ENCODE data around the gene CTPS1. TPM values are rescaled to one million over a fixed set of nuclear protein-coding genes. Genes with fewer than 3 reads are reported as not detected.

The CTPS1 gene
- polyA plus RNA-seq, 1 donor (not counting 4 experiments of a cell fraction or from before 2014, with no cell fraction given) = 43.3 TPM

- no peaks in the 10 kb centered on the region for H3K79me2 ChIP-seq (ENCODE audit: control insufficient read depth, insufficient read depth, low read length)
- H3K9me3 ChIP-seq (ENCODE audit: control insufficient read depth, low read depth, low read length) = no peaks in the 10 kb centered on the region
- H2AFZ ChIP-seq (ENCODE audit: control insufficient read depth, low read length) = no peak overlapping the region
- no peaks in the 10 kb centered on the region for H4K20me1 ChIP-seq (ENCODE audit: control insufficient read depth, extremely low read depth, insufficient read depth, low read length)
- H3K4me3 ChIP-seq (ENCODE audit: control insufficient read depth in 2 of 3, extremely low read depth in 1 of 3, insufficient read depth in 2 of 3, low read depth in 1 of 3, low read length in 3 of 3) = no peak overlapping the region
- FAIRE-seq (no peak), DNase-seq (ENCODE audit: low read depth, low spot score) (no peak)
- H3K9me1 ChIP-seq (ENCODE audit: control insufficient read depth, extremely low read depth, insufficient read depth, low read length) = no peaks in the 10 kb centered on the region
- H3K4me1 ChIP-seq (ENCODE audit: control insufficient read depth, extremely low read depth, insufficient read depth, low read length) = peaks cover 15% of the 10 kb centered on the region
- H3K27me3 ChIP-seq (ENCODE audit: control insufficient read depth, extremely low read depth, insufficient read depth, low read length) = no peaks in the 10 kb centered on the region
- TF ChIP-seq EZH2 (IDR thresholded peaks at IDR 0.05; ENCODE audit: low read length) = no peak
- TF ChIP-seq, protein P1, sequence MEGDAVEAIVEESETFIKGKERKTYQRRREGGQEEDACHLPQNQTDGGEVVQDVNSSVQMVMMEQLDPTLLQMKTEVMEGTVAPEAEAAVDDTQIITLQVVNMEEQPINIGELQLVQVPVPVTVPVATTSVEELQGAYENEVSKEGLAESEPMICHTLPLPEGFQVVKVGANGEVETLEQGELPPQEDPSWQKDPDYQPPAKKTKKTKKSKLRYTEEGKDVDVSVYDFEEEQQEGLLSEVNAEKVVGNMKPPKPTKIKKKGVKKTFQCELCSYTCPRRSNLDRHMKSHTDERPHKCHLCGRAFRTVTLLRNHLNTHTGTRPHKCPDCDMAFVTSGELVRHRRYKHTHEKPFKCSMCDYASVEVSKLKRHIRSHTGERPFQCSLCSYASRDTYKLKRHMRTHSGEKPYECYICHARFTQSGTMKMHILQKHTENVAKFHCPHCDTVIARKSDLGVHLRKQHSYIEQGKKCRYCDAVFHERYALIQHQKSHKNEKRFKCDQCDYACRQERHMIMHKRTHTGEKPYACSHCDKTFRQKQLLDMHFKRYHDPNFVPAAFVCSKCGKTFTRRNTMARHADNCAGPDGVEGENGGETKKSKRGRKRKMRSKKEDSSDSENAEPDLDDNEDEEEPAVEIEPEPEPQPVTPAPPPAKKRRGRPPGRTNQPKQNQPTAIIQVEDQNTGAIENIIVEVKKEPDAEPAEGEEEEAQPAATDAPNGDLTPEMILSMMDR (optimal IDR thresholded peaks at IDR 0.05 in 1 of 3, IDR thresholded peaks at IDR 0.05 in 1 of 3, conservative IDR thresholded peaks at IDR 0.05 in 1 of 3; ENCODE audit: extremely low read depth in 1 of 3, insufficient read depth in 2 of 3, low read length in 3 of 3) = no peak
- no peak overlapping the region for H3K27ac ChIP-seq (ENCODE audit: control insufficient read depth, insufficient read depth, low read length)
- no peak overlapping the region for H3K4me2 ChIP-seq (ENCODE audit: control insufficient read depth, extremely low read depth, insufficient read depth, low read depth, low read length)
- dilution Hi-C loops (cut with MboI; ENCODE audit: extremely low pct_ligation_motif_present, low sequenced_read_pairs) = no loop called here
- no peak overlapping the region for H3K9ac ChIP-seq (ENCODE audit: control insufficient read depth, extremely low read depth, insufficient read depth, low read length)
- no peaks in the 10 kb centered on the region for H3K36me3 ChIP-seq (ENCODE audit: control insufficient read depth in 2 of 2, extremely low read depth in 1 of 2, insufficient read depth in 2 of 2, low read length in 2 of 2)
Observed at GRCh38 chr1:40956407-40956806, 23.1 kb upstream of the CTPS1 start.

GRCh38 chr1:40958210-40958609, 21.3 kb upstream of the CTPS1 start:
- Histone ChIP-seq H3K79me2 (ENCODE audit: control insufficient read depth, insufficient read depth, low read length) (no peaks in the 10 kb centered on the region), H3K36me3 (ENCODE audit: control insufficient read depth in 2 of 2, extremely low read depth in 1 of 2, insufficient read depth in 2 of 2, low read length in 2 of 2) (no peaks in the 10 kb centered on the region), H3K9me3 (ENCODE audit: control insufficient read depth, low read depth, low read length) (no peaks in the 10 kb centered on the region), H2AFZ (ENCODE audit: control insufficient read depth, low read length) (no peak overlapping the region), H3K4me3 (ENCODE audit: control insufficient read depth in 2 of 3, extremely low read depth in 1 of 3, insufficient read depth in 2 of 3, low read depth in 1 of 3, low read length in 3 of 3) (no peak overlapping the region), H3K27ac (ENCODE audit: control insufficient read depth, insufficient read depth, low read length) (no peak overlapping the region), H3K4me1 (ENCODE audit: control insufficient read depth, extremely low read depth, insufficient read depth, low read length) (peaks cover 11% of the 10 kb centered on the region), H4K20me1 (ENCODE audit: control insufficient read depth, extremely low read depth, insufficient read depth, low read length) (no peaks in the 10 kb centered on the region), H3K9me1 (ENCODE audit: control insufficient read depth, extremely low read depth, insufficient read depth, low read length) (no peaks in the 10 kb centered on the region), H3K4me2 (ENCODE audit: control insufficient read depth, extremely low read depth, insufficient read depth, low read depth, low read length) (no peak overlapping the region), H3K9ac (ENCODE audit: control insufficient read depth, extremely low read depth, insufficient read depth, low read length) (no peak overlapping the region), H3K27me3 (ENCODE audit: control insufficient read depth, extremely low read depth, insufficient read depth, low read length) (no peaks in the 10 kb centered on the region)
- dilution Hi-C loops (cut with MboI; ENCODE audit: extremely low pct_ligation_motif_present, low sequenced_read_pairs) = no loop called here
- FAIRE-seq (no peak), DNase-seq (ENCODE audit: low read depth, low spot score) (no peak)
- TF ChIP-seq, protein P1 (optimal IDR thresholded peaks at IDR 0.05 in 1 of 3, IDR thresholded peaks at IDR 0.05 in 1 of 3, conservative IDR thresholded peaks at IDR 0.05 in 1 of 3; ENCODE audit: extremely low read depth in 1 of 3, insufficient read depth in 2 of 3, low read length in 3 of 3) = no peak
- no peak for TF ChIP-seq EZH2 (IDR thresholded peaks at IDR 0.05; ENCODE audit: low read length)

Measured in keratinocyte (primary cell).